HG02973 (cell line): Measurements from ENCODE around the gene PDS5A.
"Not testable (repeated sequence)": the region's sequence is repeated elsewhere in the genome, so short reads cannot be mapped to it uniquely, and the experiment has no call there.

ENCODE experiments used
- ATAC-seq: cut with Tn5 transposase; IDR thresholded peaks from one replicate; pipeline ENCODE4 v1.9.1; 2021; ENCODE audit warnings: moderate library complexity; ENCODE audit not compliant: unreplicated experiment

The PDS5A gene

DNA sequence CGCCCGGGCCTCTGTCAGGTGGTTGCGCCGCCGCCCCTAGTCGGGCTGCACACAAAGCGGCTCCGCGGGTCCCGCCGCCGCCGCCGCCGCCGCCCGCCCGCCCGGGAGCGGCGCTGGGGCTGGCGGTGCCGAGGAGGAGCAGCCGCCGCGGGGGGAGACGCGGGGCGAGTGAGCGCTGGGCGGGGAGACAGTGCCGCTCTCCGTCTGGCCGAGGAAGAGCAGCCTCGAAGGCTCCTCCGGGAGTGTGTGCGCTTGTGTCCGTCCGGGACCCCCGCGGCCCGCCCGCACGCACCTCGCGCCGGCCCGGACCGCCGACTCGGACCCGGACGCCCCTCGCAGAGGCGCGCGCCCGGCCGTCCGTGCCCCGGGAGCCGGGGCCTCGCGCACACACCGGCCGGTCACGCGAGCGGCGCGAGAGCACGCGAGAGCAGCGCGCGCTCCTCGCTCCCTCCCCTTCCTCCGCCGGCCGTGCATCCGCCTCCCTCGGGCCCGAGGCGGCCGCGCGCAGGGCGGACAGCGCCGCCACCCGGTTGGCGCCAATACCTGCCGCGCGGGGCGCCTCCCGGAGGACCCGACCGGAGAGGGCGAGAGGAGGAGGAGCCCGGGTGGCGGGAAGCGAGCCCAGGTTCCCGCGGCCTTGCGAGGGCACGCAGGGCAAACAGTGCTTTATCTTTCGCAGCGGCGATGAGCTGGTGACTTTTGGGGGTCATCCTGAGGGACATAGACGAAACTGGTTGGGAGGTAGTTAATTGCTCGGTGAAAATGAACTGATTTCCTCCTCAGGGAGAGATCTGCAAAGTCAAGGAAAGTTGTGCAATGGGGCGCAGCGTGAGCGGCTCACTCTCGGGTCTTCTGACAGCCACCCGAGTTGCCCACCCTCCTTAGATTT, at the start of gene PDS5A:
Gene PDS5A (minus strand): TSS at position 423 of the 889 bp plus-strand sequence. CDS start 1,334 bp downstream, outside the sequence.
- ATAC-seq = peak; percentile 65

DNA sequence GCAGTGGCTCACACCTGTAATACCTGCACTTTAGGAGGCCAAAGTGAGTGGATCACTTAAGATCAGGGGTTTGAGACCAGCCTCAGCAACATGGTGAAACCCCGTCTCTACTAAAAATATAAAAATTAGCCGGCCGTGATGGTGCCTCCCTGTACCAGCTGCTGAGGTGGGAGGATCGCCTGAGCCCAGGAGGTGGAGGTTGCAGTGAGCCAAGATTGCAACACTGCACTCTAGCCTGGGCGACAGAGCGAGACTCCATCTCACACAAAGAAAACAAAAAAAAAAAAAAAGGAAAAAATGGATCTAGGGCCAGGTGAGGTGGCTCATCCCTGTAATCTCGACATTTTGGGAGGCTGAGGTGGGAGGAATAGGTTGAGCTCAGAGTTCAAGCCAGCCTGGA, 46.3 kb upstream of the PDS5A start:
- ATAC-seq = not testable (repeated sequence)

- not testable (repeated sequence) for ATAC-seq
These were observed 43.4 kb upstream of the PDS5A start for GRCh38 chr4:40021116-40021515.

GRCh38 chr4:40020221-40020620, 42.5 kb upstream of the PDS5A start:
- ATAC-seq = no peak

DNA sequence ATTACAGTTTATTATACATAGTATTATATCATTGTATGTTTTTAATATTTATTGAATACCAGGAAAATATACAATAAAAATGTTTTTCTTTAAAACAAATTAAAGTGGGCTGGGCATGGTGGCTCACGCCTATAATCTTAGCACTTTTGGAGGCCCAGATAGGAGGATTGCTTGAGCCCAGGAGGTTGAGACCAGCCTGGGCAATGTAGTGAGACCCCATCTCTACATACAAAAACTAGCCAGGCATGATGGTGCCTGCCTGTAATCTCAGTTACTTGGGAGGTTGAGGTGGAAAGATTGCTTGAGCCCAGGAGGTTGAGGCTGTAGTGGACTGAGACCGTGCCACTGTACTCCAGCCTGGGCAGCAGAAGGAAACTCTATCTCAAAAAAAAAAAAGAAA, 38.3 kb upstream of the PDS5A start:
- ATAC-seq = no peak

- no peak for ATAC-seq
These were observed 26.3 kb upstream of the PDS5A start for GRCh38 chr4:40003986-40004385.

- ATAC-seq = no peak
These were observed 23.0 kb upstream of the PDS5A start for GRCh38 chr4:40000711-40001110.

GRCh38 chr4:39998659-39999345, 21.1 kb upstream of the PDS5A start:
- ATAC-seq = no peak

DNA sequence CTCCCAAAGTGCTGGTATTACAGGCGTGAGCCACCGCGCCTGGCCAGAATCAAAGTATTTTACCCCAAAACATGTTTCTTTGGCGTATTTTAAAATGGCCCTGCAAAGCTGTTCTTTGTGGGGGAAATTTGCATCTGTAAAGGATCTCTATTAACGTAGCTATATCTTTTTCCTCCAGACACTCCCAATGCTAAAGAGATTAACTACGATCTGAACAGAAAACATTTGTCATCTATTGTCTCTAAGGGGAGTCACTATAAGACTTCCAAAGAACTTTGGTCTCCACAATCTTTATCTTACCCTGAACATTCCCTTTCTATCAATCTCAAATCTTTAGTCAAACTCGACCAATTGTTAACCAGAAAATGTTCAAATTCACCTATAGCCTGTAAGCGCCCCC, 19.1 kb upstream of the PDS5A start:
- no peak for ATAC-seq

- no peak for ATAC-seq
These were observed 16.7 kb upstream of the PDS5A start for GRCh38 chr4:39994406-39994805.

DNA sequence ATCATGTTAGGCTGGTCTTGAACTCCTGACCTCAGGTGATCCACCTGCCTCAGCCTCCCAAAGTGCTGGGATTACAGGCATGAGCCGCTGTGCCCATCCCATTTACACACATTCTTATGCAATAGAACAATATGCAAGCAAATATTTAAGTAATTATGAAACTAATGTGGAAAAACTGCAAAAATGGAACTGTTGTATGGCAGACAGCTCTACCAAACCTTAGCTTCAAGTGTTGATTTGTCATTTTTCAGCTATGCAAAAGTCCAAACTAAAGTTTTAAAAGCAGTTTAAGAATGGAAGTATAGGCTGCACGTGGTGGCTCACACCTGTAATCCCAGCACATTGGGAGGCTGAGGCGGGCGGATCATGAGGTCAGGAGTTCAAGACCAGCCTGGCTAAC, 11.7 kb upstream of the PDS5A start:
- not testable (repeated sequence) for ATAC-seq

DNA sequence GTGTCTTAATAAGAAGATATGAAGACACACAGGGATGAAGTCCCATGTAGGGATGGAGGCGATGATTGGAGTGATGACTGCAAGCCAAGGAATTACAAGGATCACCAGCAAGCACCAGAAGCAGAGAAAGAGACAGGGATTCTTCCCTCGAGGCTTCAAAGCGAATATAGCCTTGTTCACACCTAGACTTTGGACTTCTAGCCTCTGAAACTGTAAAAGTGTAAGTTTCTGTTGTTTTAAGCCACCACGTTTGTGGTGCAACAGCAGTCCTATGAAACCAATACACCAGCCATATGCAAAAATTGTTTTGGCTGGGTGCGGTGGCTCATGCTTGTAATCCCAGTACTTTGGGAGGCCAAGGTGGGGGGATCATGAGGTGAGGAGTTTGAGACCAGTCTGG, 9.8 kb upstream of the PDS5A start:
- no peak for ATAC-seq

GRCh38 chr4:39978904-39979303, 1.2 kb upstream of the PDS5A start:
- no peak for ATAC-seq

- ATAC-seq = no peak
These were observed 666 bp upstream of the PDS5A start for GRCh38 chr4:39978378-39978775.

- ATAC-seq = peak; percentile 17
These were observed 694 bp downstream of the PDS5A start for GRCh38 chr4:39976945-39977488.

DNA sequence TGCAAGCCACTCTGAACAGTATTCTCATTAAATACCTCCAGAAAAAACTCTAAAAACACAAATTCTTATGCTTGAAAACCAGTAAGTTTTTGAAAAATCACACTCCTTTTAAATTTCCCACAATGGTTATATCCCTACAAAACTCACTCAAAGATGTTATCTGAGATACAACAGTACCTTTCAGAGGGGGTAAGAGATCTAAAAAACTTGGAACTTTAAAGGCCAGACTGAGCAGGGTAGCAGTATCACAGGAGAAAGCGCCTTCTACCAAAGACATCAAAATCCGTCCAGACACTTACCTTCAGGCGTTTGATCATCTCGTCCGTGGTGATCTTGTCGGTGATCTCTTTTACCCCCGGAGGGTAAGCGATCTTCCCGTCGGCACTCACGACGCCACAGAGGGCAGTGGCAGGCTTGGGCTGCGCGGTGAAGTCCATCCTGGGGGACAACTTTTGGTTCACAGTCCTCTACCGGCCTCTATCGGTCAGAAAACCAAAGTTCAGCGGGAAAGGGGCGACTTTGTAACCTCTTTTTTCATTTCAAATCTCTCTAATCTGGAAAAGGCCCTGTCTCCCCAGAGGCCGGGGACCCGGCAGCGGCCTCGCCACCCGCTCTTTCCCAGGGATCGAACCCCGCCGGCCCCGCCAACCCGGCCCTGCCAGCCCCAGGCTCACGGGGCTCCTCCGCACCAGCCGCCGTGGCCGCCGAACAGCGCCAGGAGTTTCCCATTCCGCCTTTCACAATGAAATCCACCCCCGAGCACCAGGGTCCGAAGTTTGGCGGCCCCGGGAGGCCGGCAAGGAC, 1.4 kb downstream of the PDS5A start:
- ATAC-seq = peak; percentile 29

GRCh38 chr4:39975488-39976089, 2.1 kb downstream of the PDS5A start:
- ATAC-seq = no peak

DNA sequence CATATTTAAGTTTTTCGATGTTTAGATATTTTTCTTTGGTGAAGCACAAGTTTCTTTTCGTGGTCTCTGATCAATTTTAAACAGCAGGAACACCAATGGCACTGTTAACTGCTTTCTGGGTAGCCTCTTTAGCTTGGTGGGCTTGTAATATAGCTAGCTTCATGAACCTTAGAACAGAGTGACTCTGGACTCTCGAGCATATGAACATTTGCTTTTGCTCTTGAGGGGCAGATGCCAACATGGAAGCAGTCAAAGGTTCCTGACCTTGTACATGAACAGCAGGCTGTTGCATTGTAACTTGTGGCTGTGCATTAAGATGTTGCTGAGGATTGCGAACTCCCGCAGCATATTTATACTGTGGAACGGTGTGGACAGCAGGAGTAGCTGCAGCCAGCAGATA, 4.7 kb downstream of the PDS5A start:
- ATAC-seq = not testable (repeated sequence)

DNA sequence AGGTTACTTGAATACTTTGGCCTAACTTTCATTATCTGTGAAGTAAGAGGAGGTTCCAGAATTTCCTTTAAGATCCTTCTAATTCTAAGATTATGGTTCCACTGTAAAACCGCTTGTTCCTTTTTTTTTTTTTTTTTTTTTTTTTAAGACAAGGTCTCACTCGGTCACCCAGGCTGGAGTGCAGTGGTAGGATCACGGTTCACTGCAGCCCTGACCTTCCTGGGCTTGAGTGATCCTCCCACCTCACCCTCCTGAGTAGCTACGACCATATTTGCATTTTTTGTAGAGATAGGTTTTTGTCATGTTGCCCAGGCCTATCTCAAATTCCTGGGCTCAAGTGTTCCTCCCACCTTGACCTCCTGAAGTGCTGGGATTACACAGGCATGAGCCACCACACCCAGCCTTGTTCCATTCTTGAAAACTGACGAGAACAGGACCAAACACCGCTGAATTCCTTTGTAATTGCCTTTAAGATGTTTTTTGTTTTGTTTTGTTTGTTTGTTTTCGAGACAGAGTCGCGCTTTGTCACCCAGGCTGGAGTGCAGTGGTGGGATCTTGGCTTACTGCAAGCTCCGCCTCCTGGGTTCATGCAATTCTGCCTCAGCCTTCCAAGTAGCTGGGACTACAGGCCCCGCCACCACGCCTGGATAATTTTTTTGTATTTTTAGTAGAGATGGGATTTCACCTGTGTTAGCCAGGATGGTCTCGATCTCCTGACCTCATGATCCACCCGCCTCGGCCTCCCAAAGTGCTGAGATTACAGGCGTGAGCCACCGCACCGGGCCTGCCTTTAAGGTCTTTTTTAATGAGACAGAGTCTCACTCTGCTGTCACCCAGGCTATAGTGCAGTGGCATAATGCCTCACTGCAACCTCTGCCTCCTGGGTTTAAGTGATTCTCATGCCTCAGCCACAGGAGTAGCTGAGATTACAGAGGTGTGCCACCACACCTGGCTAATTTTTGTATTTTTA, 6.8 kb downstream of the PDS5A start:
- peak; percentile 53 for ATAC-seq
